ENCODE data around the gene MYH10.
"Not testable (repeated sequence)": the region's sequence is repeated elsewhere in the genome, so short reads cannot be mapped to it uniquely, and the experiment has no call there.

Gene MYH10

GRCh38 chr17:8542599-8543502 lies 87.7 kb downstream of the MYH10 start:
- DNase-seq: no peak

GRCh38 chr17:8539976-8540375 lies 90.5 kb downstream of the MYH10 start:
- DNase-seq: not testable (repeated sequence)

GRCh38 chr17:8537734-8538133 lies 92.8 kb downstream of the MYH10 start:
- peak; percentile 14 for DNase-seq

- DNase-seq: no peak
Measured at GRCh38 chr17:8534498-8535188, 95.9 kb downstream of the MYH10 start.

- no peak for DNase-seq
Measured at GRCh38 chr17:8532021-8532420, 98.5 kb downstream of the MYH10 start.

- no peak for DNase-seq
Measured at GRCh38 chr17:8522577-8522976, 107.9 kb downstream of the MYH10 start.

- no peak for DNase-seq
Measured at GRCh38 chr17:8520981-8521380, 109.5 kb downstream of the MYH10 start.

GRCh38 chr17:8518850-8519249 lies 111.7 kb downstream of the MYH10 start:
- DNase-seq: no peak

- DNase-seq: no peak
Measured at GRCh38 chr17:8518326-8518725, 112.2 kb downstream of the MYH10 start.

GRCh38 chr17:8514801-8515200 lies 115.7 kb downstream of the MYH10 start:
- DNase-seq: no peak

- DNase-seq: no peak
Measured at GRCh38 chr17:8506145-8506544, 124.4 kb downstream of the MYH10 start.

- DNase-seq: no peak
Measured at GRCh38 chr17:8504460-8505207, 125.9 kb downstream of the MYH10 start.

- no peak for DNase-seq
Measured at GRCh38 chr17:8503807-8504206, 126.7 kb downstream of the MYH10 start.

GRCh38 chr17:8503368-8503767 lies 127.2 kb downstream of the MYH10 start:
- no peak for DNase-seq

- DNase-seq: no peak
Measured at GRCh38 chr17:8502126-8502525, 128.4 kb downstream of the MYH10 start.

GRCh38 chr17:8500609-8501008 lies 129.9 kb downstream of the MYH10 start:
- no peak for DNase-seq

- DNase-seq: no peak
Measured at GRCh38 chr17:8499614-8500013, 130.9 kb downstream of the MYH10 start.

GRCh38 chr17:8499171-8499570 lies 131.4 kb downstream of the MYH10 start:
- no peak for DNase-seq

GRCh38 chr17:8496081-8496480 lies 134.4 kb downstream of the MYH10 start:
- DNase-seq: no peak

- no peak for DNase-seq
Measured at GRCh38 chr17:8494506-8495111, 135.9 kb downstream of the MYH10 start.

GRCh38 chr17:8494021-8494420 lies 136.5 kb downstream of the MYH10 start:
- DNase-seq: no peak

- DNase-seq: no peak
Measured at GRCh38 chr17:8492121-8492520, 138.4 kb downstream of the MYH10 start.

Data from activated CD4-positive, alpha-beta T cell treated with anti-CD3 and anti-CD28 coated beads for 48 hours (primary cell).